ENCODE results near the gene TBX4. TPM values are rescaled to one million over a fixed set of nuclear protein-coding genes. Genes with fewer than 3 reads are reported as not detected.

The TBX4 gene
- total and polyA plus RNA-seq, 9 of the 15 experiments (the other 6 are each of a cell fraction or from before 2014, with no cell fraction given) = not detected

- in situ Hi-C loops (cut with MboI) = loop anchor here (25.0 kb wide), 1 partner anchor 668 kb away; no protein-coding TSS in a partner anchor
- WGBS (ENCODE audit: insufficient coverage, low coverage, missing lambda C conversion rate) = 11% methylated on average over 11 of the region's 13 CpGs
These were observed 8.1 kb upstream of the TBX4 start for GRCh38 chr17:61444075-61444474.

More at GRCh38 chr17:61444075-61444474, 8.1 kb upstream of the TBX4 start:
- DNase-seq (ENCODE audit: extremely low read depth in 1 of 4, low spot score in 3 of 4) = peak in 1 of 4 experiments; percentile 2
- ChIA-PET CTCF (ENCODE audit: low intra/inter-chr PET ratio) (no interaction called here), POLR2A (interaction anchor here (1.2 kb wide), 1 partner anchor 17 kb away, joined by 4 read pairs; no protein-coding TSS in a partner anchor)
- intact Hi-C loops (cut with micrococcal nuclease) = no loop called here
- Histone ChIP-seq H3K79me2 (ENCODE audit: control insufficient read depth, insufficient read depth, low read length) (no peaks in the 10 kb centered on the region), H3K9ac (ENCODE audit: insufficient read depth in 1 of 2, low read depth in 2 of 2, low read length in 2 of 2) (no peak overlapping the region), H3K4me2 (ENCODE audit: insufficient read depth, low read length) (no peak overlapping the region), H4K20me1 (replicated peaks; ENCODE audit: control insufficient read depth, insufficient read depth, low read length) (no peaks in the 10 kb centered on the region), H3K27me3 (ENCODE audit: control insufficient read depth in 2 of 2, insufficient read depth in 2 of 2, low read length in 2 of 2) (peaks cover 3 to 16% of the 10 kb centered on the region in 2 experiments; a peak in 3 of 5 replicates), H3K4me1 (replicated peaks in 1 of 2; ENCODE audit: control insufficient read depth in 2 of 2, insufficient read depth in 2 of 2, low read length in 2 of 2) (peaks cover 3 to 11% of the 10 kb centered on the region in 2 experiments; a peak in 3 of 5 replicates), H3K27ac (ENCODE audit: extremely low read depth, low read depth, low read length) (no peak overlapping the region), H3K36me3 (ENCODE audit: control insufficient read depth, insufficient read depth, low read length) (no peaks in the 10 kb centered on the region), H3K4me3 (no peak overlapping the region), H3K9me3 (replicated peaks; ENCODE audit: control insufficient read depth, insufficient read depth, low read depth, low read length) (no peaks in the 10 kb centered on the region), H3K9me1 (ENCODE audit: control insufficient read depth, insufficient read depth, low read length) (no peaks in the 10 kb centered on the region), H2AFZ (ENCODE audit: low read depth, low read length) (peak overlapping the region; percentile 80)
- TF ChIP-seq HCFC1 (IDR thresholded peaks at IDR 0.05; ENCODE audit: low read depth, low read length) (no peak), BCLAF1 (IDR thresholded peaks at IDR 0.05; ENCODE audit: borderline replicate concordance in 1 of 2, control insufficient read depth in 1 of 2, low read depth in 2 of 2, low read length in 1 of 2) (peak in 1 of 2 experiments; percentile 25; a peak in 1 of 4 replicates), ZBTB11 (CRISPR knock-in tag; IDR thresholded peaks at IDR 0.05) (peak in 1 of 3 experiments; percentile 60; a peak in 1 of 6 replicates)
- ATAC-seq = no peak
- FAIRE-seq = no peak
- no TSS peak for BruUV-seq (replicated peaks)

Measured in K562 (cell line).